Activated naive CD4-positive, alpha-beta T cell treated with Interleukin-2 at 50 U/mL for 16 hours (primary cell): Measurements from ENCODE around the gene GRM8.
"Not testable (repeated sequence)": the region's sequence is repeated elsewhere in the genome, so short reads cannot be mapped to it uniquely, and the experiment has no call there.

Source experiments
- DNase-seq: peaks from one replicate; pipeline ENCODE4 v3.0.0-alpha.2; 2020

The GRM8 gene

GRCh38 chr7:126905255-126905654 is 347.5 kb downstream of the GRM8 start:
- DNase-seq: not testable (repeated sequence)

- not testable (repeated sequence) for DNase-seq
Observed at GRCh38 chr7:126901041-126901765, 351.5 kb downstream of the GRM8 start.

GRCh38 chr7:126887980-126888379 is 364.8 kb downstream of the GRM8 start:
- DNase-seq: not testable (repeated sequence)

GRCh38 chr7:126887560-126887959 is 365.2 kb downstream of the GRM8 start:
- DNase-seq: not testable (repeated sequence)

GRCh38 chr7:126882730-126883129 is 370.0 kb downstream of the GRM8 start:
- DNase-seq: not testable (repeated sequence)

- not testable (repeated sequence) for DNase-seq
Observed at GRCh38 chr7:126881908-126882307, 370.8 kb downstream of the GRM8 start.

GRCh38 chr7:126881315-126881714 is 371.4 kb downstream of the GRM8 start:
- DNase-seq: no peak

- DNase-seq: not testable (repeated sequence)
Observed at GRCh38 chr7:126876536-126876935, 376.2 kb downstream of the GRM8 start.

- no peak for DNase-seq
Observed at GRCh38 chr7:126856691-126857291, 395.9 kb downstream of the GRM8 start.

GRCh38 chr7:126845331-126845730 is 407.4 kb downstream of the GRM8 start:
- no peak for DNase-seq

GRCh38 chr7:126843883-126844282 is 408.9 kb downstream of the GRM8 start:
- DNase-seq: no peak

GRCh38 chr7:126843336-126843735 is 409.4 kb downstream of the GRM8 start:
- DNase-seq: no peak

- DNase-seq: no peak
Observed at GRCh38 chr7:126842451-126842850, 410.3 kb downstream of the GRM8 start.

GRCh38 chr7:126840869-126841268 is 411.9 kb downstream of the GRM8 start:
- DNase-seq: no peak

- no peak for DNase-seq
Observed at GRCh38 chr7:126839624-126840023, 413.1 kb downstream of the GRM8 start.

GRCh38 chr7:126838194-126838593 is 414.5 kb downstream of the GRM8 start:
- no peak for DNase-seq

- DNase-seq: not testable (repeated sequence)
Observed at GRCh38 chr7:126831241-126831640, 421.5 kb downstream of the GRM8 start.

- DNase-seq: no peak
Observed at GRCh38 chr7:126820925-126821324, 431.8 kb downstream of the GRM8 start.

- no peak for DNase-seq
Observed at GRCh38 chr7:126819197-126819484, 433.6 kb downstream of the GRM8 start.

GRCh38 chr7:126818393-126819196 is 434.1 kb downstream of the GRM8 start:
- no peak for DNase-seq

- no peak for DNase-seq
Observed at GRCh38 chr7:126809188-126809587, 443.6 kb downstream of the GRM8 start.

- no peak for DNase-seq
Observed at GRCh38 chr7:126806614-126807013, 446.1 kb downstream of the GRM8 start.

- no peak for DNase-seq
Observed at GRCh38 chr7:126805351-126805750, 447.4 kb downstream of the GRM8 start.

GRCh38 chr7:126804604-126805003 is 448.1 kb downstream of the GRM8 start:
- no peak for DNase-seq
